NCI-H1694 (cell line): ENCODE measurements around the gene PLIN5.

Experiments
- DNase-seq: peaks from one replicate; lab custom pipeline; 2025; lab: John Stamatoyannopoulos, UW

PLIN5 gene

GRCh38 chr19:4483385-4483784 is 51.6 kb downstream of the PLIN5 start:
- no peak for DNase-seq

GRCh38 chr19:4482721-4483364 is 52.2 kb downstream of the PLIN5 start:
- no peak for DNase-seq

GRCh38 chr19:4477034-4477801 is 57.8 kb downstream of the PLIN5 start:
- no peak for DNase-seq

- DNase-seq: peak; percentile 66
Observed at GRCh38 chr19:4474514-4475022, 60.5 kb downstream of the PLIN5 start.

- DNase-seq: no peak
Observed at GRCh38 chr19:4473763-4474513, 61.1 kb downstream of the PLIN5 start.

GRCh38 chr19:4473011-4473762 is 61.8 kb downstream of the PLIN5 start:
- no peak for DNase-seq
